Measurements from ENCODE around the gene UROC1. TPM values are rescaled to one million over a fixed set of nuclear protein-coding genes. Genes with fewer than 3 reads are reported as not detected.

UROC1 gene
- total and polyA plus RNA-seq, 8 donors: 0.09 TPM; not detected in 7

DNA sequence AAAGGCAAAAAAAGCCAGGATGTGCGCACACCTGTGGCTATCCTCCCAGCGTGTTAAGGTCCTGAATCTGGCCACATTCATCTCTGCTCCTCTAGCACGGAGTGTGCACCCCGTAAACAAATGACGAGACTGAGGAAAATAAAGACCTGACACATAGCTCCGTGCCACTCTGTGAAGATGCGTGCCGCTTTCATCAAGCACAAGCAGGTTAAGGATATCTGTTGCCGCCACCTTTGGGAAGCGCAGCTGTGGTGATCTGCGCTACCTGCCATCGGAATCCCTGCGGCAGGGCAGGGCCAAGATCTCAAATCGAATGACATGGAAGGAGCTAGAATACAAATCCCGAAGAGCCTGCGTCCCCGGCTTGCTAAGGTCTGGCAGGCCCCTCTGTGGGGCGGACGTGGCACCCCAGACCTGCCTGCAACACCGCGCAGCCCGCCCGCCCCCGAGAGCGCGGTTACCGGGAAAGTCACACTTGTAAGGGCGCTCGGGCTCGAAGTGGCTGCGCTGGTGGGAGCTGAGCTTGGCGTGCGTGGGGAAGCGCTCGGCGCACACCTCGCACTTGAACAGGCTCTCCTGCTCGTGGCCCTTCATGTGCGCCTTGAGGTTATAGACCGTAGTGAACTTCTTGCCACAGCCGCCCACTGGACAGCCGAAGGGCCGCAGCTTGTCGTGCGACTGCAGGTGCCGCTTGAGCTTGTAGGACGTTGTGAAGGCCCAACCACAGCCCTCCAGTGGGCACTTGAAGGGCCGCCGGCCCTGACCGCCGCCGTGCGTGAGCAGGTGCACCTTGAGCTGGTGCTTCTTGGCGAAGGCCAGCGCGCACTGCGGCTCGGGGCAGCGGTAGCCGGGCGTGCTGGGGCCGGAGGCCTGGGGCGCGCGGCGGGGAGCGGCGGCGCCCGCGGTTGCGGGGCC, 42.8 kb downstream of the UROC1 start:
- DNase-seq (peak; percentile 58 to 91 (median 70)), FAIRE-seq (no peak), ATAC-seq (peak; percentile 7 to 29 (median 12))
- H3K9me3 ChIP-seq: no peaks in the 10 kb centered on the region
- WGBS, 2 donors: 3% methylated on average over 61 to 72 of the region's 72 CpGs
- intact Hi-C loops (cut with DNase I): no loop called here
- TF ChIP-seq, protein P1, sequence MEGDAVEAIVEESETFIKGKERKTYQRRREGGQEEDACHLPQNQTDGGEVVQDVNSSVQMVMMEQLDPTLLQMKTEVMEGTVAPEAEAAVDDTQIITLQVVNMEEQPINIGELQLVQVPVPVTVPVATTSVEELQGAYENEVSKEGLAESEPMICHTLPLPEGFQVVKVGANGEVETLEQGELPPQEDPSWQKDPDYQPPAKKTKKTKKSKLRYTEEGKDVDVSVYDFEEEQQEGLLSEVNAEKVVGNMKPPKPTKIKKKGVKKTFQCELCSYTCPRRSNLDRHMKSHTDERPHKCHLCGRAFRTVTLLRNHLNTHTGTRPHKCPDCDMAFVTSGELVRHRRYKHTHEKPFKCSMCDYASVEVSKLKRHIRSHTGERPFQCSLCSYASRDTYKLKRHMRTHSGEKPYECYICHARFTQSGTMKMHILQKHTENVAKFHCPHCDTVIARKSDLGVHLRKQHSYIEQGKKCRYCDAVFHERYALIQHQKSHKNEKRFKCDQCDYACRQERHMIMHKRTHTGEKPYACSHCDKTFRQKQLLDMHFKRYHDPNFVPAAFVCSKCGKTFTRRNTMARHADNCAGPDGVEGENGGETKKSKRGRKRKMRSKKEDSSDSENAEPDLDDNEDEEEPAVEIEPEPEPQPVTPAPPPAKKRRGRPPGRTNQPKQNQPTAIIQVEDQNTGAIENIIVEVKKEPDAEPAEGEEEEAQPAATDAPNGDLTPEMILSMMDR (IDR thresholded peaks at IDR 0.05): no peak
- H3K4me1 ChIP-seq: peaks cover 16 to 27% (median 21%) of the 10 kb centered on the region in 3 donors
- peak overlapping the region; percentile 57 to 76 (median 66) for H3K4me3 ChIP-seq
- H3K27ac ChIP-seq: peak overlapping the region; percentile 79 to 94 (median 93)
- peaks cover 0 to 16% (median 11%) of the 10 kb centered on the region in 3 donors for H3K36me3 ChIP-seq
- H3K27me3 ChIP-seq: no peaks in the 10 kb centered on the region

DNA sequence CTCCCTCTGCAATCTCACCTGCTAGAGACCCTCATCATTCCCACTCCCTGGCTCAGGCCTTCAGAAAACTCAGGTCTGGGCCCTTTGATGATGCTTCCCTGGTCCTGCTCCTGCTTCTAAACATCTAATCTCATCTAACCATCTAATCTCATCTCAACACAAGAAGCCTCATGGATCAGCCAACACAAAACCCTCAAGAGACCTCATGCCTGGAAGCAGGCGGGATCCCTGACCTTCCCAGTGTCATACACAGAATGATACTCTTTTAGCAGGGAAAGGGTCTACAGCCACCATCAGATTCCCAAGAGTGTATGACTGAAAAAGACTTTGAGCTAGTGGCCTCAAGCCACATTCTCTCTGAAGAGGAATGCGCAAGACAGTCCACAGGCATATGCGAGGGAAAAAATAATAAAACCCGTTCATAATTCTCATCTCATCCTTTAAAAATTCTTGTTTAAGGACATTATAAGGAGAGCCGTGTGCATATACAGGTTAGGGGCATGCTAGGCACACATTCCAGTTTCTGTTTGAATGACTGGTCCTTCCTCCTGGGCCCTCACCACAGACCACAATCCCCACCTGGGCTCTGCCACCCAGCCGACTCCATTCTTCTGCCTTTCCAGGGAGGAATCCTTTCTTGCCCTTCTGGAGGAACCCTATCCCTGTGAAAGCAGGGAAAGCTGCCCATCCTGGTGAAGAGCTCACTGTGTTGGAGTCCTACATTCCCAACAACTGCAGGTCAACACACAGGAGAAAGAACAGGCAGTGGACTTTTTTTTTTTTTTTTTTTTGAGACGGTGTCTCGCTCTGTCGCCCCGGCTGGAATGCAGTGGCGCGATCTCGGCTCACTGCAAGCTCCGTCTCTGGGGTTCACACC, 44.0 kb downstream of the UROC1 start:
- Histone ChIP-seq H3K27me3 (no peaks in the 10 kb centered on the region), H3K4me3 (peak overlapping the region in 2 of 4 donors; percentile 73 to 76), H3K9me3 (no peaks in the 10 kb centered on the region), H3K36me3 (peaks cover 0 to 27% (median 23%) of the 10 kb centered on the region in 3 donors), H3K27ac (peak overlapping the region in 2 of 4 donors; percentile 94), H3K4me1 (peaks cover 16 to 27% (median 21%) of the 10 kb centered on the region in 3 donors)
- FAIRE-seq: no peak
- TF ChIP-seq, protein P1 (IDR thresholded peaks at IDR 0.05): no peak
- WGBS, 2 donors: 29 to 30% methylated on average over 14 of the region's 14 CpGs
- intact Hi-C loops (cut with DNase I): no loop called here
- peak in 2 of 6 donors; percentile 27 to 51 for DNase-seq
- ATAC-seq: no peak

DNA sequence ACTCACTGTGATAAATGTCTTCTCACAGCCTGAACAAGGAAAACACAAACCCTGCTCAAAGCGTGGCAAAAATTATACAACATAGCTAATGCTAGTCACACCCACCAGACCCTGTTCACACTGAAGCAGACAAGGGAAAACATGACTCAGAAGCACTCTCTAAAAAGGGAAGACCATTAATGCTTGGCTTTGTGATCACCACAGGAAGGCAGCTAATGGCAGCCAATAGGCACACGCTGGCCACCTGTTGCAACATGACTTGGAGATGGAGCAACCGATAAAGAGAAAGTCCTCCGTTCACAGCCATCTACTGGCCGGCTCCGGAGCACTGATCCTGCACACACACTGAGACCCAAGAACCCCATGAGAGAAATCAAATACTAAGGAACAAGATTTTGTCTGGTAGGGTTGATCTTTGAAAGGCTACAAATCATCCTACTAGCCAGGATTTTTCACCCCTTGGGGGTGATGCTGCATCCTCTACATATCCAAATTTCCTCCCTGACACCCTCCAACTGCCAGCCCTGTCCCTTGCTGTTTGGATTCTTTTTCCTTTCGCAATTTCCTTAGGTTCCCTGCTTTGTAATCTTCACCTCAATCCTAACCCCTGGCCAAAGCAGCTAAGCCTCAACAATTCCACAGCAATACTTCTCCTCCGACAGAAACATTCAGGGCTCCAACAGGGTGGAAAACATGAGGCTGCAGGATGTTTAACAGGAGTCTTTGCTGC, 45.1 kb downstream of the UROC1 start:
- Histone ChIP-seq H3K27me3 (no peaks in the 10 kb centered on the region), H3K4me3 (peak overlapping the region in 3 of 4 donors; percentile 0 to 76 (median 14)), H3K27ac (peak overlapping the region in 2 of 4 donors; percentile 57 to 71), H3K36me3 (peaks cover 0 to 28% (median 27%) of the 10 kb centered on the region in 3 donors), H3K4me1 (peaks cover 16 to 31% (median 21%) of the 10 kb centered on the region in 3 donors), H3K9me3 (no peaks in the 10 kb centered on the region)
- ATAC-seq (peak; percentile 10 to 51 (median 35)), FAIRE-seq (no peak), DNase-seq (peak; percentile 49 to 65 (median 64))
- intact Hi-C loops (cut with DNase I): no loop called here
- 16 to 25% methylated on average over 8 of the region's 8 CpGs for WGBS, 2 donors
- TF ChIP-seq, protein P1 (IDR thresholded peaks at IDR 0.05): no peak

DNA sequence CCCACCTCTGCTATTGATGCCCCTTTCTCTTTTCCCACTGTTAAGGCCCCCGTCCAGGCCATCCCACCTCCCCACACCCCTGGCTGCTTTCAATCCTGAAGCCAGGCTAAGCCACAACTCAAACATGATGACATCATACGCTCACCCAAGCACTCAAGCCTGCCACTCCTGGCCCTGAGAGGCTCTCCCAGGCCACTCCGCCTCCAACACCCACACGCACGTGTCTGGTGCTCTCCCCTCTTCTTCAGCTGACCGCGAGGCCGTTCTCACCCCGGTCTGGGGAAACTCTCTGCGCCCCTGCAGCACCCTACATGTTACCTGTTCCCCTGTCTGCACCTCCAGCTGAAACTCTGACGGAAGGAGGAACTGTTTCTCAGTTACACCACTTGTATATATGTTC, 48.1 kb downstream of the UROC1 start:
- intact Hi-C loops (cut with DNase I): no loop called here
- Histone ChIP-seq H3K4me3 (no peak overlapping the region), H3K27me3 (no peaks in the 10 kb centered on the region), H3K4me1 (peaks cover 26 to 58% (median 42%) of the 10 kb centered on the region in 3 donors), H3K9me3 (no peaks in the 10 kb centered on the region), H3K27ac (no peak overlapping the region), H3K36me3 (peaks cover 0 to 44% (median 38%) of the 10 kb centered on the region in 3 donors)
- TF ChIP-seq, protein P1 (IDR thresholded peaks at IDR 0.05): no peak
- 93 to 95% methylated on average over 11 of the region's 11 CpGs for WGBS, 2 donors
- DNase-seq (peak in 2 of 6 donors; percentile 30 to 37), ATAC-seq (no peak), FAIRE-seq (no peak)
